Left ventricle myocardium inferior (tissue), 1 donor: Measurements from ENCODE around the gene IGSF21. TPM values are rescaled to one million over a fixed set of nuclear protein-coding genes. Genes with fewer than 3 reads are reported as not detected.

Experiments used
- DNase-seq: peaks from one replicate; pipeline ENCODE4 v3.0.0-alpha.2; 2020
- H3K27ac ChIP-seq: fragments of 200-600 bp; replicated peaks from 2 replicates; pipeline ENCODE4 v1.8.0; 2021
- H3K27me3 ChIP-seq: fragments of 200-600 bp; 2 replicates; pipeline ENCODE4 v1.8.0; 2021; ENCODE audit warnings: low read depth
- H3K36me3 ChIP-seq: fragments of 200-600 bp; 2 replicates; pipeline ENCODE4 v1.8.0; 2021
- H3K4me1 ChIP-seq: fragments of 200-600 bp; 2 replicates; pipeline ENCODE4 v1.8.0; 2021
- H3K4me3 ChIP-seq: fragments of 200-600 bp; 2 replicates; pipeline ENCODE4 v1.8.0; 2021; ENCODE audit warnings: mild to moderate bottlenecking, moderate library complexity
- H3K9me3 ChIP-seq: fragments of 200-600 bp; replicated peaks from 2 replicates; pipeline ENCODE4 v1.8.0; 2021
- CTCF ChIP-seq: fragments of 200-600 bp; IDR thresholded peaks from 2 replicates; pipeline ENCODE4 v1.8.0; 2021; ENCODE audit warnings: antibody characterized with exemption, mild to moderate bottlenecking, borderline replicate concordance
- intact Hi-C: fragments of 100-400 bp; cut with micrococcal nuclease; formaldehyde crosslinking; loops from one replicate; pipeline ENCODE4 v1.11.0; 2022
- total RNA-seq: library from RNA; stranded (reverse); fragmentation: NEBNext Ultra II Directional; extraction: Animal tissue kit (Norgen Biotek cat#: 25700); gene quantifications from one replicate; pipeline ENCODE4 v1.2.1, GENCODE V29; 2021
- donor health status: DM: no; HTN: yes; CAD: no; lungs with severe emphysema.

Gene IGSF21
- total RNA-seq, 1 donor from 2014 or later = 0.47 TPM

DNA sequence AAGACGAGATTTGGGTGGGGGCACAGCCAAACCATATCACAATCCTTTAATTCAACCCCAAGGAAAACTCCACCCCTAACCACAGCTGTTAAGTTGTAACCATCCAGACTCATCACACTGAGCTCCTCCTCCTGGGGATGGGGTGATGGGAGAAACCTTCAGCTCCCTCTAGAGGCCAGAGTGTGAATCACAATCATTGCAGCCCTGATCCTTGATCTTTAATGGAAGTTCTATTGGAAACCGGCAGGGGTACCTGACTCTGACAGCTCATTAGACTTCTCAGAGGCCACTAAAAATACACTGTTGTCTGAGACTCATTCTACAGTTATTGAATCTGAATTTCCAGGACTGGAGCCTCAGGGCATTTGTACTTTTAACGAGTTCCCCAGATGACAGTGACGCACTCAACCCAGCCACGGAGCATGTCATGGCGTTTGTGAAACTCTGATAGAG is 127.2 kb downstream of the IGSF21 start:
- intact Hi-C loops = no loop called here
- H3K27ac ChIP-seq = no peak overlapping the region
- peaks cover 72% of the 10 kb centered on the region for H3K27me3 ChIP-seq

GRCh38 chr1:18237371-18237770 is 129.8 kb downstream of the IGSF21 start:
- H3K4me1 ChIP-seq = no peaks in the 10 kb centered on the region
- H3K36me3 ChIP-seq = no peaks in the 10 kb centered on the region
- H3K27ac ChIP-seq = no peak overlapping the region
- H3K4me3 ChIP-seq = no peak overlapping the region
- DNase-seq = no peak
- peaks cover 79% of the 10 kb centered on the region for H3K27me3 ChIP-seq
- intact Hi-C loops = no loop called here
- TF ChIP-seq CTCF = no peak
- H3K9me3 ChIP-seq = peaks cover 2% of the 10 kb centered on the region

More for the DNA sequence above, 127.2 kb downstream of the IGSF21 start:
- H3K4me1 ChIP-seq = no peaks in the 10 kb centered on the region
- no peak for DNase-seq
- peak; percentile 70 for TF ChIP-seq CTCF
- H3K36me3 ChIP-seq = no peaks in the 10 kb centered on the region
- peaks cover 14% of the 10 kb centered on the region for H3K9me3 ChIP-seq
- no peak overlapping the region for H3K4me3 ChIP-seq

DNA sequence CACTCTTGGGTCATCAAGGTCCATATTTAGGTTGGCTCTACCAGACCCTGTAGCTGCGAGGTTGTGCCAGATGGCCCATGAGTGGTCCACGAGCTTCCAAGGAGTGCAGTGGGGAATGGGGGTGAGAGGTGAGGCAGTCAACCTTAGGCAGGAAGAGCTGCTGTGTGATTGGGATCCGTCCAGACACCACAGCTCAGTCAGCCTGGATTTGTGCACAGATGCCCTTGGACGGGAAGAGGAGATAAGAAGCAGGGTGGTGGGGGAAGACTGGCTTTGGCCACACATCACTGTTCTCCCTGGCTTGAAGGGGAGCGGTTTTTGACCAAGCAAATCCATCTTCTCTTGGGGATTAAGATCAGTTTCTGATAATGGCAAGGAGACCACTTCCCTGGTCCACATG is 130.6 kb downstream of the IGSF21 start:
- no peak for DNase-seq
- H3K9me3 ChIP-seq = no peaks in the 10 kb centered on the region
- H3K36me3 ChIP-seq = no peaks in the 10 kb centered on the region
- intact Hi-C loops = no loop called here
- no peak overlapping the region for H3K4me3 ChIP-seq
- H3K4me1 ChIP-seq = no peaks in the 10 kb centered on the region
- H3K27ac ChIP-seq = no peak overlapping the region
- no peak for TF ChIP-seq CTCF
- peaks cover 83% of the 10 kb centered on the region for H3K27me3 ChIP-seq

DNA sequence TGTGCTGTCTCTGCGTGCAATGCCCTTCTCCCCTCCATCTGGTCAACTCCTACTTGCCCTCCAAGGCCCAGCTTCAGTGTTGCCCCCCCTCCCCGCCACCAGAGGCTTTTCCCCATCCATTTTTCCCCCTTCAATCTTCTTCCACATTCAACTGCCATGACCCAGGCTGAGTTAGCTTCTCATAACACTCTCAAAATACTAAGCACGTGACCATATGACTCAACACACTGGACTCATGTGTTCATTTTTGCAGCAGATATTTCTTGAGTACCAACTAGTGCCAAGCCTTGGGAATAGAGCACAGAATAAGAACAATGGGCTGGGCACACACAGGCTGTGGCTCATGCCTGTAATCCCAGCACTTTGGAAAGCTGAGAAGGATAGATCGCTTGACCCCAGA is 132.1 kb downstream of the IGSF21 start:
- Histone ChIP-seq H3K4me1 (no peaks in the 10 kb centered on the region), H3K4me3 (no peak overlapping the region), H3K36me3 (no peaks in the 10 kb centered on the region), H3K9me3 (no peaks in the 10 kb centered on the region), H3K27ac (no peak overlapping the region), H3K27me3 (peaks cover 98% of the 10 kb centered on the region)
- no peak for TF ChIP-seq CTCF
- no peak for DNase-seq
- intact Hi-C loops = no loop called here

- no peaks in the 10 kb centered on the region for H3K9me3 ChIP-seq
- no peak for TF ChIP-seq CTCF
- no peaks in the 10 kb centered on the region for H3K4me1 ChIP-seq
- peaks cover 94% of the 10 kb centered on the region for H3K27me3 ChIP-seq
- no peaks in the 10 kb centered on the region for H3K36me3 ChIP-seq
- H3K27ac ChIP-seq = no peak overlapping the region
- no peak overlapping the region for H3K4me3 ChIP-seq
- no peak for DNase-seq
- intact Hi-C loops = no loop called here
Measured at GRCh38 chr1:18240906-18241305, 133.3 kb downstream of the IGSF21 start.

DNA sequence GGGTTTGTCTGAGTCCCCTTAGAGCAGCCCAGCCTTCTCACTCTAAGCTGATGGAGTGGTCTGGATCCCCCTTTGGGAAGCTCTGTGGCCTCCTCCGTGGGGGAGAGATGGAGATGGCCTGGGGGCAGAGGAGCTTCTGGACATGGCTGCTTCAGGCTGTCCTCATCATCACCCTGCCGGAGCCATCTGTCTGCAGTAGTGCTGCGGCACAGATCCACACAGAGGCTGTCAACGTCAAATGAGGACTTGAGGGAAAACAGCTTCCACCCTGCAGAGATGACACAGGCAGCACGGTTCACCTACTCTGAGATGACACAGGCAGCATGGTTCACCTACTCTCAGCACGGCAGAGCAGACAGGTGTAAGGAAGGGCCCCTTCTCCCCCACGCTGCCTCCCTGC is 134.3 kb downstream of the IGSF21 start:
- H3K4me1 ChIP-seq = no peaks in the 10 kb centered on the region
- no peak for DNase-seq
- no peak for TF ChIP-seq CTCF
- H3K27ac ChIP-seq = no peak overlapping the region
- H3K36me3 ChIP-seq = no peaks in the 10 kb centered on the region
- peaks cover 94% of the 10 kb centered on the region for H3K27me3 ChIP-seq
- H3K4me3 ChIP-seq = no peak overlapping the region
- H3K9me3 ChIP-seq = no peaks in the 10 kb centered on the region
- intact Hi-C loops = no loop called here
